Measurements from ENCODE around the gene RYR1.
A peak's percentile ranks its signal among the peaks of the same experiment; 100 is the strongest.

RYR1 gene

DNA sequence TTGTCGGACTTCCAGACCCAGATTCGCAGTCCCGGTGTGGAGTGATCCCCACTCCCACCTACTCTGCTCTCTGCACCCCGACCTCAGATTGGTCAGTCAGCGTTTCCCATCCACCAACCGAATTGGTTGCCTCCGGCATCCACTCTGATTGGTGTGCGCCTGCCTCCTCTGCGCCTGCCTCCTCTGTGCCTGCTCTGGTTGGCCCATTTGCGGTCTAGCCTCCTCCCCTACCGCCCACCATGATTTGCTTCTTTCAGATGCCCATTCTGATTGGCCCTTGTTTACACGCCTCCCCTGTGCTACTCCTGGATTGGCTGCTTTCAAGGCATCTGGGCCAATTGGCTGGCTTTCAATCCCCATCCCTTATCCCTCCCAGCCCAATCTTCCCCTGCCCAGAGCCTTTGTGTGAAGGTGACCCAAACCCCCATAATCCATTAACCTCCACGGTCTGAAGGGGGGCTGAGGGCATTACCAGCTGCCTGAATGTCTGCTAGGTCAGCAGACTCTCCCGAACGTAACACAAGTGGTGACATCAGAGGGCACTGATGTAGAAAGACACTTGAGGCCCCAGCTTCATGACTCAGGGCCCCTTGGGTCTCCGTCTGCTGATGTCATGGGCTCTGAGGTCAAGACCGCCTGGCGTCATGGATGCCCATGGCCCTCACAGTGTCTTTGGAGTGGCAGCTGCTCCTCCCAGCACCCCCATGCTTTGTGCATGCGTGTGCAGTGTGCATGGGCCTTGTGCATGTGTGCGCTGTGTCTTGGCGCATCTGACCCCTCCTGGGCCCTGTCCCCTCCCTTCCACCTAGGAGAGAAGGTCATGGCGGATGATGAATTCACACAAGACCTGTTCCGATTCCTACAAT, 103.8 kb downstream of the RYR1 start:
- DNase-seq (ENCODE audit: low read depth) = no peak
- TF ChIP-seq, protein P1, sequence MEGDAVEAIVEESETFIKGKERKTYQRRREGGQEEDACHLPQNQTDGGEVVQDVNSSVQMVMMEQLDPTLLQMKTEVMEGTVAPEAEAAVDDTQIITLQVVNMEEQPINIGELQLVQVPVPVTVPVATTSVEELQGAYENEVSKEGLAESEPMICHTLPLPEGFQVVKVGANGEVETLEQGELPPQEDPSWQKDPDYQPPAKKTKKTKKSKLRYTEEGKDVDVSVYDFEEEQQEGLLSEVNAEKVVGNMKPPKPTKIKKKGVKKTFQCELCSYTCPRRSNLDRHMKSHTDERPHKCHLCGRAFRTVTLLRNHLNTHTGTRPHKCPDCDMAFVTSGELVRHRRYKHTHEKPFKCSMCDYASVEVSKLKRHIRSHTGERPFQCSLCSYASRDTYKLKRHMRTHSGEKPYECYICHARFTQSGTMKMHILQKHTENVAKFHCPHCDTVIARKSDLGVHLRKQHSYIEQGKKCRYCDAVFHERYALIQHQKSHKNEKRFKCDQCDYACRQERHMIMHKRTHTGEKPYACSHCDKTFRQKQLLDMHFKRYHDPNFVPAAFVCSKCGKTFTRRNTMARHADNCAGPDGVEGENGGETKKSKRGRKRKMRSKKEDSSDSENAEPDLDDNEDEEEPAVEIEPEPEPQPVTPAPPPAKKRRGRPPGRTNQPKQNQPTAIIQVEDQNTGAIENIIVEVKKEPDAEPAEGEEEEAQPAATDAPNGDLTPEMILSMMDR (IDR thresholded peaks at IDR 0.05; ENCODE audit: low read depth, low read length, missing control alignments) = no peak
- H3K4me3 ChIP-seq (ENCODE audit: low read depth, low read length) = no peak overlapping the region

DNA sequence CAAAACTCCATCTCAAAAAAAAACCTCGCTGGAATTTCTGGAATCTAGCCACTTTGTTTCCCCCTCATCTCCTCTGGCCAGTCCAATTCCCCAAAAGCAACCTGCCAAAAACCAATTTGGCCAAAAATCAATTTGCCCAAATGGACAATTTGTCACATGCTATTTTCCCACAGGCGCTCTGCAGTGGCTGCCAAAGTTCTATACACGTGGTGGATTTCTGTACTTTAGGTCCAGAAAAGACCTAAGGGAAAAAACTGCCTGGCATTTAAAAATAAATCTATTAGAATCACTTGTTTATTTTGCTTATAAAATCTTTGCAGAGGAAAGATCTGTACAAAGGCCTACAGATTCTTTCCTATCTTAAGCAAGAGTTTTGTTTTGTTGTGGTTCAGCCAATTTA, 104.9 kb downstream of the RYR1 start:
- DNase-seq (ENCODE audit: low read depth) = no peak
- H3K4me3 ChIP-seq (ENCODE audit: low read depth, low read length) = no peak overlapping the region
- TF ChIP-seq, protein P1 (IDR thresholded peaks at IDR 0.05; ENCODE audit: low read depth, low read length, missing control alignments) = no peak

DNA sequence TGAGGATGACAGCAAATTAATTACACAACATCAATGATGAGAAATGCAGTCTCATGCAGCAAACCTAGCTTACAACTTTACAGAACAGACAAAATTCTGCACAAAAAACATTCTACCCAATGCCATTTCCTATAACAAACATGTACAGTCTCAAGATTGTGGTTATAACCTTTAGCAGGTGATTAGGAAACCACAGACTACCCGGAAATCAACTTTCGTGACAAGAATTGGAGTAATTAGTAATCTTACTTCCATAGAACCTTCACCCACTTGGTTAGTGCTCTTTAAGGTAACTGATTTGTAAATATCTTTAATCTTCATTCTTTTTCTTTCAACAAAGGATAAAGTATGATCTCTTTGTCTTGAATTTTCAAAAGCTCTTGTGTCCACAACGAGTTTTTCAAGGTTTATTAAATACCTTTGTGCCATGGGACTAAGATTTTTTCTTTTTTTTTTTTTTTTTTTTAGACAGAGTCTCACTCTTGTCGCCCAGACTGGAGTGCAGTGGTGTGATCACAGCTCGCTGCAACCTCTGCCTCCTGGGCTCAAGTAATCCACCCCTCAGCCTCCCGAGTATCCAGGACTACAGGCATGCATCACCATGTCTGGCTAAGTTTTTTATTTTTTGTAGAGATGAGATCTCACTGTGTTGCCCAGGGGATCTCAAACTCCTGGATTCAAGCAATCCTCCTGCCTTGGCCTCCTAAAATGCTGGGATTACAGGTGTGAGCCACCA, 105.5 kb downstream of the RYR1 start:
- DNase-seq (ENCODE audit: low read depth) = no peak
- no peak overlapping the region for H3K4me3 ChIP-seq (ENCODE audit: low read depth, low read length)
- TF ChIP-seq, protein P1 (IDR thresholded peaks at IDR 0.05; ENCODE audit: low read depth, low read length, missing control alignments) = no peak

GRCh38 chr19:38539751-38540150, 106.3 kb downstream of the RYR1 start:
- H3K4me3 ChIP-seq (ENCODE audit: low read depth, low read length) = no peak overlapping the region
- DNase-seq (ENCODE audit: low read depth) = no peak
- TF ChIP-seq, protein P1 (IDR thresholded peaks at IDR 0.05; ENCODE audit: low read depth, low read length, missing control alignments) = no peak

- TF ChIP-seq, protein P1 (IDR thresholded peaks at IDR 0.05; ENCODE audit: low read depth, low read length, missing control alignments) = no peak
- no peak for DNase-seq (ENCODE audit: low read depth)
Observed at GRCh38 chr19:38542040-38542439, 108.5 kb downstream of the RYR1 start.

DNA sequence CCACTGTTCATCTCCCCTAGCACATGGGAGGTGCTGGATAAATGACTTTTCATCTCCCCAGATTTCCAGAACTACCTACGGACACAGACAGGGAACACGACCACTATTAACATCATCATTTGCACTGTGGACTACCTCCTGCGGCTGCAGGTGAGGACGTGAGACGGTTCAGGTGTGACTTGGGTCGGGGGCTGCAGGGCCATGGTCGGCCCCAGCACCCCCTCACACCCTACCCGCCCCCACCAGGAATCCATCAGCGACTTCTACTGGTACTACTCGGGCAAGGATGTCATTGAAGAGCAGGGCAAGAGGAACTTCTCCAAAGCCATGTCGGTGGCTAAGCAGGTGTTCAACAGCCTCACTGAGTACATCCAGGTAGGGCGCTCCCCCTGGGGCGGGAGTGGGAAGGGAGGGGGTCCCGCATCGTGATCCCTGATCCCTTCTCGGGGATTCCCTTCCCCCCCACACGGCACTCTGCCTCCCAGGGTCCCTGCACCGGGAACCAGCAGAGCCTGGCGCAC, 109.9 kb downstream of the RYR1 start:
- no peak for DNase-seq (ENCODE audit: low read depth)
- peak overlapping the region; percentile 49 for H3K4me3 ChIP-seq (ENCODE audit: low read depth, low read length)
- TF ChIP-seq, protein P1 (IDR thresholded peaks at IDR 0.05; ENCODE audit: low read depth, low read length, missing control alignments) = no peak

More at GRCh38 chr19:38542040-38542439, 108.5 kb downstream of the RYR1 start:
- no peak overlapping the region for H3K4me3 ChIP-seq (ENCODE audit: low read depth, low read length)

Measured in GM12864 (cell line).